ENCODE data around the gene FAM114A2.
"Not testable (repeated sequence)": the region's sequence is repeated elsewhere in the genome, so short reads cannot be mapped to it uniquely, and the experiment has no call there.

Gene FAM114A2

DNA sequence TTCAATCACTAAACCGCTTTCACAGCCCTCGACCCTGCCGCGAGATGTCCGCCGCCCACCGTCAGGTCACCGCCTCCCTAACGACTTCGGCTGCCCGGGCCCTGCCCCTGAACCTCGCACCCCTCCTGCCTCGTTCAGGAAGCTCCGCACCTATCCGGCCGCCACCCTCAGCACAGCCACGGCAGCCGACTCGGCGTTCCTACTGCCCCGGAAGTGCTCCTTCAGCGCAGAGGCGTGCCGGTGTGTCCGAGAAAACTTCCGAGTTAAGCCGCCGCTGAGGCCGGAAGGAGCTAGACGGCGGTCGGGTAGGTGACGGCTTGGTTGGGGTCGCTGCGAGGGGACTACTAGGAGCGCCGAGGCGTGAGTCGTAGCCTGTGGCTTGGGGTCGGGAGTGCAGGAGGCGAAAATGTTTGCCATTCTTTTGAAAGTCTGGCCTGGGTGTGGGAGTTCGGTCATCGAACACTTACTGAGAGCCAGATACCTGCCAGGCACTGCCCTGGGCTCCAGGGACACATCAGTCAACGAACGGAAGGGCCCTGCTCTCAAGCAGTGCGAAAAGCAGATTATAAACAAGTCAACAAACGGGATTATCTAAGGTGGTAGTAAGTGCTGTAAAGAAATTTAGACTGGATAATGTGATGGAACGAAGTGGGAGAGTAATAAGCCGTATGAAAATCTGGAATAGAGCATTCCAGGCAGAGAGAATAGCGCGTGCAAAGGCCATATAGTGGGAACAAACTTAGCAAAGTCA lies at the start of gene FAM114A2, which contains the start of gene MFAP3:
TSS of gene FAM114A2 (minus strand) at position 204 of the 751 bp plus-strand sequence. CDS start 3,957 bp downstream, outside the sequence.
TSS of gene MFAP3 (plus strand) at position 261 of the 751 bp plus-strand sequence. CDS start 10,756 bp downstream, outside the sequence.
- DNase-seq (ENCODE audit: low read depth), result peak; percentile 82

DNA sequence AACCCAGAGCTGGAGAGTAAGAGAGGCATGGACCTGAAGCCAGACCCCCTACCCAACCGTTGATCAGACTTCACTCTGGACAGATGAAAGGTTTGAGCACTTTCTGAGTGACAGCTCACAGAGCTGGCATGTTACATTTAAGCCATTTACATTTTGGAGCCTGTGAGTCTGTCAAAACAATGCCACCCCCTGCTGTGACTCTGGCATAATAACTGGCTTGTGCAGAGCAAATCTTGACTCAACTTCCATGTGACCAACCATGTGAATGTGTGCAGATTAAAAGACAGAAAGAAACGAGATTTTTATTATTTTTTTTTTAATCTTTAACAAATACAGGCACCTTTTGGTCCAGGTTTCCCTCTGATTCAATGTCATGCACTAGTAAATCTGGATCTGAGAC lies 48.5 kb upstream of the FAM114A2 start:
- no peak for DNase-seq (ENCODE audit: low read depth)

GRCh38 chr5:154086641-154087040 lies 47.9 kb upstream of the FAM114A2 start:
- no peak for DNase-seq (ENCODE audit: low read depth)

DNA sequence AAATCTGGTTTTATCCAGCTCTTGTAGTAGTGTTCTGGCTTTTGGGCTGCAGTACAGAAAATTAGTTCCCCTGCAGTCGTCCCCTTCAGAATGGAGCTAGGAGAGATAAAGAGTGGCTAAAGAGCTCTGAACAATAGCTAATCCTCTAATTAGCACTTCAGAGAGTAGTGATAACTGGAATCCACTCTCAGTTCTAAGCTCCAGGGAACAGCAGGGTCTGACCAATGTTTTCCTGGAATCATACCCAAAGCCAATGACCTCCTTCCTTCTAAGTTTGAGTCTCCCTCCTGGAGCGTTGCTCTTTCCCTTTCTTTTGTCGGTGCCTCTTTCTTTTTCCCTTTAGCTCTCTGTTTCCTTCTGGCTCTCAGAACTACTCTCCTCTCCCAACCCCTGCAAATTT lies 47.4 kb upstream of the FAM114A2 start:
- no peak for DNase-seq (ENCODE audit: low read depth)

DNA sequence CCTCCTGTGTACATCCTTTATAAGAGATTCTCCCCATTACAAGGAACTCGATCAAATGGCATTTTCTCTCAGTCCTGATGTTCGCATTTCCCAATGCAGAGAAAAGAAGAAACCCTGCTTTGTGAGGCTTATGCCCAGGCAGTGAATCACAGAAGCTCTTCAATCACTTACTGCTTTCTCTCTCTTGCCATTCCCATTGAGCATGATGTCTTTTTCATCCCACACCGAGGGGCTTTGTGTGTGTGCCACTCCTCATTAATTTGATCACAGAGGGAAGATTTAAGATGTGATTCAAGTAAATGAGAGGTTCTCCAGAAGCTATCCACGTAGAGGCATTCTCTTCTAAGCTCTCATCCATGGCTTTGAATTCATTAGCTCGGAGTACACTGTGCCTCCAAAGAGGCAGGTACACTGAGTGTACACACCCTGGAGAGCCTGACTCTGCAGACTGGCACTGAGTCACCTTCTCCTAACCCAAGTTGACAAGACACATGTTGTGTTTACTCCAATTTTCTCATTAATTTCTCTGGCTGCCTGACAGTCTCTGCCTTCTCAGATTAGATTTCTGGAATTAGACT lies 45.4 kb upstream of the FAM114A2 start:
- no peak for DNase-seq (ENCODE audit: low read depth)

GRCh38 chr5:154081246-154081645 lies 42.5 kb upstream of the FAM114A2 start:
- DNase-seq (ENCODE audit: low read depth), result no peak

DNA sequence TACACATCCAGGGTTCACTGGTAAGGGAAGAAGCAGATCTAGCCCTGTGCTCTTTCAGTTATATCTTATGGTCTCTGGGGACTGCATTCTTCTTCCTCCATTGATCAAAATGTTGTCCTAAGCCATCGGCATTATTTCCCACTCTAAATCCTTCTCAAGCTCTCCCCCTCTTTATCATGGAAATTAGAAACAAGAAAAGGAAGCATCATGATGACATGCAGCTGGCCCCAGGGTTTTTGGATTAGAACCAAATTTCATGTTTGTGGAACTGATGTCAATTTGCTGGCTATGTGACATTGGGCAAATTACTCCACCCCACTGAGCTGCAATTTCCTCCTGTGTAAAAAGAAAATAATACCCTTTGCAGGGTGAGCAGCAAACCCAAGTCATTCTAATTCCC lies 39.6 kb upstream of the FAM114A2 start:
- DNase-seq (ENCODE audit: low read depth), result no peak

GRCh38 chr5:154077696-154078095 lies 39.0 kb upstream of the FAM114A2 start:
- no peak for DNase-seq (ENCODE audit: low read depth)

DNA sequence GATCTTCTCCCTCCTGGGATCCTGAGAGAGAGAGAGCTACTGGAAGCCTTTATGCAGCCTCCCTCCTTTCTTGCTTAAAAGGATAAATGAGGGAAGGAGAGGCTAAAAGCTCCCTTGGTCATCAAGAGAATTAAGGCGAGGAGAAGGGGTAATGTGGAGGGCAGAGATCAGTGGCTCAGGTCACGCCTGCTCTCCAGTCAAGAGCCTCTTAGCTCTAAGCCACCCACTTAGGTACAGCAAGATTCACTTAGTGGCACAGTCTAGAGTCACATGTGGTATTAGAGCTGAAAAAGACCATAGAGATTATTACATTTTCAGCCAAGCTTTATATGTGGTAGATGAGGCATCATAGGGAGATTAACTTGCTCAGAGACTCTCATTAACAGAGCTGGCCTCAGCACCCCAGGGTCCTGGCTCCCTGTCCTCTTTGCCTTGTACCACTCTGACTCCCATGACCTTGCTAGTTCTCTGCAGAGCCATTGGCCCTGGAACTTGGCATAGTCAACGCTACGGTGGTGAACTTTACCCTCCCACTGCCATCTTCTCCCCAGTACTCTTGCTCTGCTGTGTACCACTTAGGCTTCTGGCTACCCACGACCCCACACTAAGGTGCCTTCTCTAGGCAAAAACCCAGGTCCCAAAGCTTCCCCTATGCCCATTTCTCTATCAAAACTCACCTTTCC lies 37.7 kb upstream of the FAM114A2 start:
- DNase-seq (ENCODE audit: low read depth), result no peak

DNA sequence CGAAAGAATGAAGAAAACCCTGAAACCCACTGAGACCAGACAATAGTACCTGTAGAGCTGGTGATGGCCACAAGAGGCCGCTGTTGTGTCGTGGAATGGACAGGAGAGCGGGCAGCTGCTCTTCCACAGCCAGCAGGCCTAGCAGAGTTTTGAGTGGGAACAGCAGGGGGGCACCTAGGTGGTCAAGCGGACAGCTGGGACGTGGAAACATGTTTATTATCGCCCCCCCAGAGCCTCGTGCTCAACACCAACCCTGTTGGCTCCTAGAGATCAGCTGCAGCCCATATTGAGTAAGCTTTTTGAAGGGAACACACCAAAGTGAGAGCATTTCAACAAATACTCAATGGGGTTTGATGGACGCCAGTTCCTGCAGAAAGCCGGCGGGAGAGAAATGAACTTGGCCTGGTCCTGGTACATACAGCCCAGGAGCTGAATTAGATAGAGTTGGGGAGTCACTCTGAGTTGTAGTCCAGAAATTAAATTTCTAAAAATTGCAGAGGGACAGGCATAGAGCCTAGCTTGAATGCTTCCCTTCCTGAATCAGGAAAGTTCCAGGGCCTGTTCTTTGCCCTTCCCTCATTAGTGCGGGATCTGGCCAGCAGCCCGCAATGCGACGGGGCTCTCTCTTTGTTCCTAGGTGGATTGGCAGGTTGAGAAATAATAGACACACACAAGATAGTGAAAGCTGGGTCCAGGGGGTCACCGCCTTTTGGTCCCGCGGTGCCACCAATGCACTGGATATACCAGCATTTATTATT lies 33.9 kb upstream of the FAM114A2 start:
- peak; percentile 73 for DNase-seq (ENCODE audit: low read depth)

GRCh38 chr5:154071799-154072413 lies 33.2 kb upstream of the FAM114A2 start:
- no peak for DNase-seq (ENCODE audit: low read depth)

DNA sequence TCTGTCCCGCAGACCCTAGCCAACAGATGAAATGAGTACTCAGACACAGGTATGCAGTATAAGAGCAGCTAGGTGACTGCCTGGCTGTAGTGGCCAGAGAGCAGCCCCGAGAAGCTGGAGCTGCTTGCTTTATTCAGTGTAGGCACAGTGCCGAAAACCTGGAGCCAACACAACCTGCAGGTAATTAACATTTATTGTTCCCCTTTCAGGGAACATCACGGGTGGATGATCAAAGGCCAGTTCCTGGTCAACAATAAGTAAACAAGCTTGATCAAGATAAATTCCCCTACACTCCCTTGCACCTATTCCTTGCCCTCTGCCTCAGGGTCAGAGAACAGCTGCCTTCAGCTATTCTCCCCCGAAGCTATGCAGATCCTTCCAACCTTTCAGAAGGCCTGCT lies 31.1 kb upstream of the FAM114A2 start:
- not testable (repeated sequence) for DNase-seq (ENCODE audit: low read depth)

DNA sequence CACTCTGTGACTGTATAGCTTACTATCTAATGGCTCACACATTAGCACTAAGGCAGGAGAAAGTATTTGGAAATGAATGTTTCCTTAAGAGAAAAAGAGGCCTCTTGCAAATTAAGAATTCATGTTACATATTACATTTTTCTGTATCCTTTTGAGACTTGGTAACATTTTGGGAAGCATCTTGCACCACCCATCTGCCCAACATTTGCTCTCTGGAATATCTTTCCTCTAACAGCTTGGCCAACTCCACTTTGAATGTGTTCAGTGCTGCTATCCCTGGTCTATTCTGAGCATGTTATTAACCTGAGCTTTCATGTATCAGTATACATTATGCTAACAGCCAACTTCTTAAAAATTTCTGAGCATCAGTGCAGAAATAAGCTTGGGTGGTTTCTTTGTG lies 27.3 kb upstream of the FAM114A2 start:
- no peak for DNase-seq (ENCODE audit: low read depth)

DNA sequence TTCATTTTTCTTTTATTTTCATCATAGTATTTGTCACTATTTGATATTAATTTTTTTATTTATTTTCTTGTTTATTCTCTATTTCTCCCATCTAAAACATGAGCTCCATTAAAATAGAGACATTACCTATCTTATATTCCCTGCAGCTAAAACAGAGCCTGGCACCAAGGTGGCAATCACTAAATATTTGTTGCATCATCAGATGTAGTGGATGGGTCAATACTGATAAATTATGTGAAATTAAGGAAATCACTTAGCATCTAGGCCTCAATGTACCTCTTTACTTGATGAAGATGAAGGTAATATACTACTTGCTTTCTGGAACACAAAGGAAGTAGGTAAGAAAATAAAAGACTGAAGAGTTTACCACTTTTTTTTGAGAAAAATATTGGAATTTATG lies 24.7 kb upstream of the FAM114A2 start:
- DNase-seq (ENCODE audit: low read depth), result no peak

GRCh38 chr5:154060606-154061005 lies 21.9 kb upstream of the FAM114A2 start:
- DNase-seq (ENCODE audit: low read depth), result no peak

- DNase-seq (ENCODE audit: low read depth), result no peak
Observed at GRCh38 chr5:154059583-154059982, 20.9 kb upstream of the FAM114A2 start.

- no peak for DNase-seq (ENCODE audit: low read depth)
Observed at GRCh38 chr5:154059039-154059430, 20.3 kb upstream of the FAM114A2 start.

- DNase-seq (ENCODE audit: low read depth), result no peak
Observed at GRCh38 chr5:154058055-154059038, 19.6 kb upstream of the FAM114A2 start.

DNA sequence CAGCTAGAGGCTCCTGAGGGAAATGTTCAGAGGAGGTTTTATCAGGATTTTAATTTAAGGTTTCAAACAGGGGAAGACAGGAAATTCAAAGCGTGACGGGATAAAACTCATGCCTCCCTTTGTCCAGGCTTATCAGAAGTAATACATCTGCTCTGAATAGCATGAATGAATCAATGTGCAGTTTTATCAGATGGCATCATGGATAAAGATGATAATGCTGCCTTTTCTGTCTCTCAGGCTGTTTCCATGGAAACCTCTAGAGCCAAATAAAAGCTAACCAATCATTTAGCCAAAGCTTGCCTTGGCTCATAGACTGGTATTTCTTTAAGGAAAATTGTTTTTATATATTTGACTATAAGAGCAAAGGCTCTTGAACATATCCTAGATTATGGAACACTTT lies 16.5 kb upstream of the FAM114A2 start:
- DNase-seq (ENCODE audit: low read depth), result no peak

- no peak for DNase-seq (ENCODE audit: low read depth)
Observed at GRCh38 chr5:154053468-154053867, 14.8 kb upstream of the FAM114A2 start.

GRCh38 chr5:154049636-154050035 lies 10.9 kb upstream of the FAM114A2 start:
- DNase-seq (ENCODE audit: low read depth), result no peak

Data from activated T-helper 9 cell treated with anti-CD3 and anti-CD28 coated beads, Interleukin-2, amount 50 U/mL, for 16 hours (primary cell).